HEK293T (cell line): ENCODE measurements around the gene JAG2.
A peak's percentile ranks its signal among the peaks of the same experiment; 100 is the strongest.

ENCODE experiments used
- CTCF ChIA-PET: fragments of 350-600 bp; formaldehyde crosslinking; extraction: SDS; loops from one replicate; lab custom pipeline; 2021; ENCODE audit warnings: antibody characterized with exemption, inconsistent platforms; lab: Yijun Ruan, JAX
- POLR2A ChIA-PET: fragments of 350-600 bp; formaldehyde crosslinking; extraction: SDS; loops from one replicate; lab custom pipeline; 2020; ENCODE audit warnings: antibody characterized with exemption, inconsistent platforms; lab: Yijun Ruan, JAX
- DNase-seq: peaks from one replicate; pipeline ENCODE4 v3.0.0; 2012; ENCODE audit warnings: mixed read lengths; ENCODE audit errors: extremely low spot score
- ARNT ChIP-seq: fragments of 450-650 bp; IDR thresholded peaks from 2 replicates; pipeline ENCODE4 v1.6.1; 2017; ENCODE audit warnings: mild to moderate bottlenecking
- BHLHE40 ChIP-seq: fragments of 450-650 bp; IDR thresholded peaks from 2 replicates; pipeline ENCODE4 v1.6.1; 2016; ENCODE audit warnings: mild to moderate bottlenecking, moderate library complexity, borderline replicate concordance
- CTBP1 ChIP-seq: fragments of 450-650 bp; IDR thresholded peaks from 2 replicates; pipeline ENCODE4 v1.6.1; 2016; ENCODE audit warnings: borderline replicate concordance
- ELF4 ChIP-seq: fragments of 450-650 bp; IDR thresholded peaks from 2 replicates; pipeline ENCODE4 v1.6.1; 2017; ENCODE audit warnings: antibody characterized with exemption
- FOXA1 ChIP-seq: fragments of 450-650 bp; IDR thresholded peaks from 2 replicates; pipeline ENCODE4 v1.6.1; 2016; ENCODE audit warnings: mild to moderate bottlenecking
- FOXK2 ChIP-seq: fragments of 450-650 bp; IDR thresholded peaks from 2 replicates; pipeline ENCODE4 v1.6.1; 2016; ENCODE audit warnings: mild to moderate bottlenecking
- FOXM1 ChIP-seq: fragments of 450-650 bp; IDR thresholded peaks from 2 replicates; pipeline ENCODE4 v1.6.1; 2017; ENCODE audit warnings: mild to moderate bottlenecking, borderline replicate concordance
- HDGF ChIP-seq: fragments of 450-650 bp; IDR thresholded peaks from 2 replicates; pipeline ENCODE4 v1.6.1; 2017; ENCODE audit warnings: antibody characterized with exemption, borderline replicate concordance
- L3MBTL2 ChIP-seq: fragments of 450-650 bp; conservative IDR thresholded peaks from 2 replicates; pipeline ENCODE4 v1.6.1; 2016; ENCODE audit warnings: mild to moderate bottlenecking
- LEF1 ChIP-seq: fragments of 450-650 bp; IDR thresholded peaks from 2 replicates; pipeline ENCODE4 v1.6.1; 2017; ENCODE audit warnings: mild to moderate bottlenecking, borderline replicate concordance
- NFRKB ChIP-seq: fragments of 450-650 bp; IDR thresholded peaks from 2 replicates; pipeline ENCODE4 v1.6.1; 2016; ENCODE audit warnings: mild to moderate bottlenecking, moderate library complexity
- PKNOX1 ChIP-seq: fragments of 450-650 bp; IDR thresholded peaks from 2 replicates; pipeline ENCODE4 v1.6.1; 2016
- SP1 ChIP-seq: fragments of 450-650 bp; IDR thresholded peaks from 2 replicates; pipeline ENCODE4 v1.6.1; 2017
- SUZ12 ChIP-seq: fragments of 450-650 bp; IDR thresholded peaks from 2 replicates; pipeline ENCODE4 v1.6.1; 2016; ENCODE audit warnings: mild to moderate bottlenecking
- TARDBP ChIP-seq: fragments of 450-650 bp; IDR thresholded peaks from 2 replicates; pipeline ENCODE4 v1.6.1; 2016
- ZNF384 ChIP-seq: fragments of 450-650 bp; IDR thresholded peaks from 2 replicates; pipeline ENCODE4 v1.6.1; 2016

JAG2 gene

GRCh38 chr14:105208738-105209075, 40.1 kb upstream of the JAG2 start:
- ChIA-PET CTCF (no interaction called here), POLR2A (no interaction called here)
- no peak for DNase-seq
- TF ChIP-seq CTBP1 (no peak), NFRKB (no peak), SUZ12 (no peak), ARNT (no peak), PKNOX1 (no peak), L3MBTL2 (no peak), ELF4 (no peak), FOXA1 (no peak), ZNF384 (no peak), LEF1 (no peak), FOXK2 (no peak), FOXM1 (no peak), TARDBP (no peak), SP1 (no peak)

- POLR2A ChIA-PET, result no interaction called here
- CTCF ChIA-PET, result no interaction called here
- no peak for DNase-seq
- no peak for TF ChIP-seq SP1
- no peak for TF ChIP-seq LEF1
- TF ChIP-seq TARDBP, result no peak
- no peak for TF ChIP-seq HDGF
- TF ChIP-seq ARNT, result no peak
- no peak for TF ChIP-seq SUZ12
- no peak for TF ChIP-seq NFRKB
- no peak for TF ChIP-seq FOXK2
- TF ChIP-seq L3MBTL2, result no peak
- TF ChIP-seq PKNOX1, result no peak
- no peak for TF ChIP-seq ELF4
- TF ChIP-seq FOXM1, result no peak
- TF ChIP-seq BHLHE40, result no peak
Measured at GRCh38 chr14:105207996-105208737, 39.6 kb upstream of the JAG2 start.

GRCh38 chr14:105207460-105207901, 38.9 kb upstream of the JAG2 start:
- TF ChIP-seq PKNOX1, result no peak
- no peak for TF ChIP-seq BHLHE40
- TF ChIP-seq ELF4, result no peak
- TF ChIP-seq ARNT, result no peak
- TF ChIP-seq SP1, result no peak
- TF ChIP-seq NFRKB, result no peak
- no peak for TF ChIP-seq FOXM1
- TF ChIP-seq SUZ12, result no peak
- TF ChIP-seq ZNF384, result no peak
- TF ChIP-seq HDGF, result no peak
- no peak for TF ChIP-seq L3MBTL2
- TF ChIP-seq TARDBP, result no peak
- peak; percentile 53 for DNase-seq
- CTCF ChIA-PET, result interaction anchor here (0.8 kb wide), 2 partner anchors 13 to 53 kb away, joined by 3 to 5 read pairs; no protein-coding TSS in a partner anchor
- POLR2A ChIA-PET, result no interaction called here

GRCh38 chr14:105206873-105207272, 38.3 kb upstream of the JAG2 start:
- CTCF ChIA-PET, result interaction anchor here (0.8 kb wide), 2 partner anchors 13 to 53 kb away, joined by 3 to 5 read pairs; no protein-coding TSS in a partner anchor
- TF ChIP-seq PKNOX1 (no peak), CTBP1 (no peak), TARDBP (no peak), FOXK2 (no peak), ZNF384 (no peak), L3MBTL2 (no peak), FOXA1 (no peak), BHLHE40 (no peak), HDGF (no peak), ARNT (no peak), LEF1 (no peak), SP1 (no peak), ELF4 (no peak), NFRKB (no peak), FOXM1 (no peak), SUZ12 (no peak)
- no peak for DNase-seq
- POLR2A ChIA-PET, result no interaction called here

- CTCF ChIA-PET, result no interaction called here
- no peak for TF ChIP-seq SUZ12
- TF ChIP-seq L3MBTL2, result no peak
- no peak for TF ChIP-seq ELF4
- TF ChIP-seq SP1, result no peak
- TF ChIP-seq BHLHE40, result no peak
- no peak for TF ChIP-seq NFRKB
- POLR2A ChIA-PET, result no interaction called here
- no peak for DNase-seq
Measured at GRCh38 chr14:105205673-105206208, 37.2 kb upstream of the JAG2 start.
